ENCODE measurements around the gene DAPK1. TPM values are rescaled to one million over a fixed set of nuclear protein-coding genes. Genes with fewer than 3 reads are reported as not detected.

Gene DAPK1
- total and polyA plus RNA-seq, 10 of the 15 experiments (the other 5 are each of a cell fraction or from before 2014, with no cell fraction given) = 8.2 to 94.7 (median 51.6) TPM

DNA sequence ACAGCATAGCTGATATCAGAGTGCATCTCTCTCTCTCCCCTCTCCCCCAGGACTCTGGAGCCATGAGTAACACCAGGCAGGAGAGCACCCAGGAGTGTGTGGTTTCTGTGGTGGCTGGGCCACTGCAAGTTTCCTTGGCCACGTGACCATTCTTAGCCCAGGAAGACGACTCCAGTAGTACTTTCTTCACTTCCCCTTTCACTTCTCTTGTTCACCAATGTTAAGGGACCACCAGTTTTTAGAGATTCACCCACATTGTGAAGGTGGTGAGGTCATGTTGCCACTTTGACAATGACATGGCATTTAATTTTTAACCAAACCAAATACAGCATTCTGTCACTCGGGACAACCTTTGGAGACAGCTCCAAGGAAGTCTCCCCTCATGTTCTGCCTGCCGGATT lies 17.9 kb upstream of the DAPK1 start (continued):
- TF ChIP-seq, protein P1, sequence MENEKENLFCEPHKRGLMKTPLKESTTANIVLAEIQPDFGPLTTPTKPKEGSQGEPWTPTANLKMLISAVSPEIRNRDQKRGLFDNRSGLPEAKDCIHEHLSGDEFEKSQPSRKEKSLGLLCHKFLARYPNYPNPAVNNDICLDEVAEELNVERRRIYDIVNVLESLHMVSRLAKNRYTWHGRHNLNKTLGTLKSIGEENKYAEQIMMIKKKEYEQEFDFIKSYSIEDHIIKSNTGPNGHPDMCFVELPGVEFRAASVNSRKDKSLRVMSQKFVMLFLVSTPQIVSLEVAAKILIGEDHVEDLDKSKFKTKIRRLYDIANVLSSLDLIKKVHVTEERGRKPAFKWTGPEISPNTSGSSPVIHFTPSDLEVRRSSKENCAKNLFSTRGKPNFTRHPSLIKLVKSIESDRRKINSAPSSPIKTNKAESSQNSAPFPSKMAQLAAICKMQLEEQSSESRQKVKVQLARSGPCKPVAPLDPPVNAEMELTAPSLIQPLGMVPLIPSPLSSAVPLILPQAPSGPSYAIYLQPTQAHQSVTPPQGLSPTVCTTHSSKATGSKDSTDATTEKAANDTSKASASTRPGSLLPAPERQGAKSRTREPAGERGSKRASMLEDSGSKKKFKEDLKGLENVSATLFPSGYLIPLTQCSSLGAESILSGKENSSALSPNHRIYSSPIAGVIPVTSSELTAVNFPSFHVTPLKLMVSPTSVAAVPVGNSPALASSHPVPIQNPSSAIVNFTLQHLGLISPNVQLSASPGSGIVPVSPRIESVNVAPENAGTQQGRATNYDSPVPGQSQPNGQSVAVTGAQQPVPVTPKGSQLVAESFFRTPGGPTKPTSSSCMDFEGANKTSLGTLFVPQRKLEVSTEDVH (IDR thresholded peaks at IDR 0.05; ENCODE audit: low read depth, partially characterized antibody) = peak; percentile 44
- peak; percentile 61 to 88; a peak in 3 of 4 replicates for TF ChIP-seq EP300 (IDR thresholded peaks at IDR 0.05; ENCODE audit: borderline replicate concordance in 1 of 2, control insufficient read depth in 1 of 2, low read depth in 2 of 2, low read length in 2 of 2)
- TF ChIP-seq E2F4 (IDR thresholded peaks at IDR 0.05; ENCODE audit: low read depth, low read length) = no peak

- no peak overlapping the region for H3K9ac ChIP-seq (ENCODE audit: control insufficient read depth, insufficient read depth, low read length)
- ATAC-seq (no peak), FAIRE-seq (no peak), DNase-seq (ENCODE audit: low read depth, low spot score) (no peak)
- WGBS (ENCODE audit: insufficient coverage, insufficient replicate concordance, low lambda C conversion rate, missing lambda C conversion rate) = 35% methylated on average over 4 of the region's 4 CpGs
- no peak overlapping the region for H3K4me3 ChIP-seq
- CTCF ChIA-PET = interaction anchor here (0.5 to 2.9 kb wide), 7 partner anchors 11 to 189 kb away, joined by 3 to 14 read pairs (median 3); partner anchors contain the start of gene DAPK1
- no peaks in the 10 kb centered on the region for H3K79me2 ChIP-seq (ENCODE audit: control insufficient read depth, insufficient read depth, low read length)
- H4K20me1 ChIP-seq (ENCODE audit: control insufficient read depth, insufficient read depth) = no peaks in the 10 kb centered on the region
- in situ Hi-C loops (cut with MboI) (no loop called here), intact Hi-C loops (cut with micrococcal nuclease; ENCODE audit: unreplicated experiment) (no loop called here)
- no peak overlapping the region for H2AFZ ChIP-seq (ENCODE audit: control insufficient read depth, low read depth, low read length)
- no peak overlapping the region for H3K27ac ChIP-seq (ENCODE audit: control insufficient read depth, insufficient read depth)
- POLR2A ChIA-PET = interaction anchor here (1.1 to 1.4 kb wide), 2 partner anchors 17 to 18 kb away, joined by 4 to 5 read pairs; no protein-coding TSS in a partner anchor
- no peaks in the 10 kb centered on the region for H3K9me3 ChIP-seq (replicated peaks; ENCODE audit: control insufficient read depth, insufficient read depth, low read length)
- BruUV-seq (replicated peaks) = no TSS peak
- H3K4me1 ChIP-seq (ENCODE audit: control insufficient read depth, insufficient read depth, low read length) = peaks cover 10% of the 10 kb centered on the region
- H3K27me3 ChIP-seq (replicated peaks in 1 of 2; ENCODE audit: control insufficient read depth in 2 of 2, insufficient read depth in 2 of 2, low read length in 1 of 2) = no peaks in the 10 kb centered on the region
- H3K4me2 ChIP-seq (ENCODE audit: control insufficient read depth, insufficient read depth) = no peak overlapping the region
- RAD21 ChIA-PET (ENCODE audit: unreplicated experiment) = interaction anchor here (1.5 to 7.7 kb wide), 3 partner anchors 14 to 181 kb away, joined by 4 to 43 read pairs (median 25); partner anchors contain the start of gene DAPK1
- SMC1A ChIA-PET (ENCODE audit: uncharacterized antibody, unreplicated experiment) = interaction anchor here (0.9 to 6.0 kb wide), 17 partner anchors 9 to 181 kb away, joined by 3 to 54 read pairs (median 4); partner anchors contain the start of gene DAPK1
- no peaks in the 10 kb centered on the region for H3K36me3 ChIP-seq (ENCODE audit: control insufficient read depth in 2 of 2, insufficient read depth in 2 of 2, low read length in 1 of 2)
- TF ChIP-seq TAF1 (IDR thresholded peaks at IDR 0.05; ENCODE audit: borderline replicate concordance, low read depth, low read length) = no peak
- no peak for TF ChIP-seq BRCA1 (IDR thresholded peaks at IDR 0.05; ENCODE audit: low read depth, low read length)
- no peak for TF ChIP-seq MYC (IDR thresholded peaks at IDR 0.05; ENCODE audit: insufficient read depth, insufficient read length, insufficient replicate concordance, low read length, severe bottlenecking)
- no peak for TF ChIP-seq HDAC6 (IDR thresholded peaks at IDR 0.05; ENCODE audit: unreplicated experiment)
- TF ChIP-seq, protein P2, sequence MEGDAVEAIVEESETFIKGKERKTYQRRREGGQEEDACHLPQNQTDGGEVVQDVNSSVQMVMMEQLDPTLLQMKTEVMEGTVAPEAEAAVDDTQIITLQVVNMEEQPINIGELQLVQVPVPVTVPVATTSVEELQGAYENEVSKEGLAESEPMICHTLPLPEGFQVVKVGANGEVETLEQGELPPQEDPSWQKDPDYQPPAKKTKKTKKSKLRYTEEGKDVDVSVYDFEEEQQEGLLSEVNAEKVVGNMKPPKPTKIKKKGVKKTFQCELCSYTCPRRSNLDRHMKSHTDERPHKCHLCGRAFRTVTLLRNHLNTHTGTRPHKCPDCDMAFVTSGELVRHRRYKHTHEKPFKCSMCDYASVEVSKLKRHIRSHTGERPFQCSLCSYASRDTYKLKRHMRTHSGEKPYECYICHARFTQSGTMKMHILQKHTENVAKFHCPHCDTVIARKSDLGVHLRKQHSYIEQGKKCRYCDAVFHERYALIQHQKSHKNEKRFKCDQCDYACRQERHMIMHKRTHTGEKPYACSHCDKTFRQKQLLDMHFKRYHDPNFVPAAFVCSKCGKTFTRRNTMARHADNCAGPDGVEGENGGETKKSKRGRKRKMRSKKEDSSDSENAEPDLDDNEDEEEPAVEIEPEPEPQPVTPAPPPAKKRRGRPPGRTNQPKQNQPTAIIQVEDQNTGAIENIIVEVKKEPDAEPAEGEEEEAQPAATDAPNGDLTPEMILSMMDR (IDR thresholded peaks at IDR 0.05 in 2 of 3, conservative IDR thresholded peaks at IDR 0.05 in 1 of 3; ENCODE audit: control insufficient read depth in 2 of 3, extremely low read depth in 1 of 3, insufficient read depth in 1 of 3, low read depth in 3 of 3, low read length in 3 of 3) = no peak
- TF ChIP-seq RAD21 (IDR thresholded peaks at IDR 0.05; ENCODE audit: insufficient read depth, low read depth, low read length) = no peak
- TF ChIP-seq TBL1XR1 (IDR thresholded peaks at IDR 0.05; ENCODE audit: low read depth, low read length) = no peak
- TF ChIP-seq FOS (IDR thresholded peaks at IDR 0.05; ENCODE audit: borderline replicate concordance, extremely low read depth, insufficient read length) = no peak
- no peak for TF ChIP-seq NFXL1 (IDR thresholded peaks at IDR 0.05; ENCODE audit: borderline replicate concordance)
- no peak for TF ChIP-seq BACH1 (IDR thresholded peaks at IDR 0.05; ENCODE audit: borderline replicate concordance)
Observed at GRCh38 chr9:87481890-87482855, 15.5 kb upstream of the DAPK1 start.
